OCI-LY1 (cell line): Measurements from ENCODE around the gene ACTR3.

Source experiments
- H2AFZ ChIP-seq: fragments of 200-600 bp; sonication (generic), shearing (Covaris generic); 2 replicates; pipeline ENCODE4 v1.6.0; 2014; ENCODE audit warnings: antibody characterized with exemption, mild to moderate bottlenecking, low read length
- H3F3A ChIP-seq: fragments of 200-600 bp; sonication (generic), shearing (Covaris generic); 2 replicates; pipeline ENCODE4 v1.6.0; 2014; ENCODE audit warnings: mild to moderate bottlenecking, antibody characterized with exemption, low read length, moderate library complexity; ENCODE audit not compliant: insufficient read depth
- H3K27ac ChIP-seq: fragments of 200-600 bp; sonication (generic); 2 replicates; pipeline ENCODE4 v1.5.1; 2014; ENCODE audit warnings: low read length, mixed run types, mild to moderate bottlenecking, low read depth; ENCODE audit not compliant: poor library complexity, severe bottlenecking
- H3K27me3 ChIP-seq: fragments of 200-600 bp; sonication (generic); 2 replicates; pipeline ENCODE4 v1.6.0; 2014; ENCODE audit warnings: antibody characterized with exemption, mild to moderate bottlenecking, low read length, moderate library complexity; ENCODE audit not compliant: insufficient read depth
- H3K36me3 ChIP-seq: fragments of 200-600 bp; sonication (generic); 2 replicates; pipeline ENCODE4 v1.6.1; 2014; ENCODE audit warnings: mild to moderate bottlenecking, antibody characterized with exemption, low read length, moderate library complexity, mixed read lengths; ENCODE audit not compliant: insufficient read depth
- H3K4me1 ChIP-seq: fragments of 200-600 bp; sonication (generic); 2 replicates; pipeline ENCODE4 v1.5.1; 2014; ENCODE audit warnings: mild to moderate bottlenecking, low read length, moderate library complexity; ENCODE audit not compliant: insufficient read depth, severe bottlenecking
- H3K4me2 ChIP-seq: fragments of 200-600 bp; sonication (generic), shearing (Covaris generic); 2 replicates; pipeline ENCODE4 v1.6.1; 2014; ENCODE audit warnings: low read length
- H3K4me3 ChIP-seq: fragments of 200-600 bp; sonication (generic); 2 replicates; pipeline ENCODE4 v1.5.1; 2014; ENCODE audit warnings: low read length, low read depth, mild to moderate bottlenecking, mixed read lengths; ENCODE audit not compliant: poor library complexity, severe bottlenecking
- H3K79me2 ChIP-seq: fragments of 200-600 bp; shearing (Covaris generic); 2 replicates; pipeline ENCODE4 v1.6.1; 2016; ENCODE audit warnings: mixed run types, low read length, mixed read lengths; ENCODE audit not compliant: insufficient read depth
- H3K9ac ChIP-seq: fragments of 200-600 bp; sonication (generic), shearing (Covaris generic); 2 replicates; pipeline ENCODE4 v1.6.1; 2014; ENCODE audit warnings: mild to moderate bottlenecking, low read length, mixed read lengths
- H3K9me2 ChIP-seq: fragments of 200-600 bp; sonication (generic), shearing (Covaris generic); 2 replicates; pipeline ENCODE4 v1.6.1; 2014; ENCODE audit warnings: low read depth, mild to moderate bottlenecking, low read length, mixed read lengths
- H3K9me3 ChIP-seq: fragments of 200-600 bp; shearing (Covaris generic); 2 replicates; pipeline ENCODE4 v1.6.1; 2014; ENCODE audit warnings: low read length, mixed read lengths
- H4K20me1 ChIP-seq: fragments of 200-600 bp; sonication (generic), shearing (Covaris generic); 2 replicates; pipeline ENCODE4 v1.6.0; 2016; ENCODE audit warnings: mild to moderate bottlenecking, low read length; ENCODE audit not compliant: insufficient read depth
- EZH2 ChIP-seq: fragments of 200-600 bp; sonication (generic), shearing (Covaris generic); IDR thresholded peaks from 2 replicates; pipeline ENCODE4 v1.8.0; 2017; ENCODE audit warnings: borderline replicate concordance, mixed run types, mild to moderate bottlenecking, antibody characterized with exemption, low read length, moderate library complexity, mixed read lengths
- TF ChIP-seq, protein P1 (sequence below): fragments of 200-600 bp; sonication (generic), shearing (Covaris generic); IDR thresholded peaks from 2 replicates; pipeline ENCODE4 v1.5.1; 2017; ENCODE audit warnings: mild to moderate bottlenecking, antibody characterized with exemption, low read length, moderate library complexity, mixed read lengths

Gene ACTR3

GRCh38 chr2:113899166-113899565 is 9.3 kb downstream of the ACTR3 start:
- Histone ChIP-seq H3K79me2 (peaks cover 100% of the 10 kb centered on the region), H3F3A (no peaks in the 10 kb centered on the region; the same call in 1 of the 2 replicates), H3K9ac (no peak overlapping the region; the same call in 1 of the 2 replicates), H3K4me2 (peak overlapping the region; percentile 15; the same call in 1 of the 2 replicates), H3K9me3 (peaks cover 2% of the 10 kb centered on the region; the same call in 1 of the 2 replicates), H3K9me2 (no peaks in the 10 kb centered on the region), H3K27ac (no peak overlapping the region), H4K20me1 (peaks cover 6% of the 10 kb centered on the region; the same call in 1 of the 2 replicates), H3K27me3 (no peaks in the 10 kb centered on the region), H3K4me1 (peaks cover 92% of the 10 kb centered on the region), H2AFZ (no peak overlapping the region), H3K36me3 (peaks cover 75% of the 10 kb centered on the region), H3K4me3 (peak overlapping the region; percentile 0)
- TF ChIP-seq EZH2: no peak
- TF ChIP-seq, protein P1, sequence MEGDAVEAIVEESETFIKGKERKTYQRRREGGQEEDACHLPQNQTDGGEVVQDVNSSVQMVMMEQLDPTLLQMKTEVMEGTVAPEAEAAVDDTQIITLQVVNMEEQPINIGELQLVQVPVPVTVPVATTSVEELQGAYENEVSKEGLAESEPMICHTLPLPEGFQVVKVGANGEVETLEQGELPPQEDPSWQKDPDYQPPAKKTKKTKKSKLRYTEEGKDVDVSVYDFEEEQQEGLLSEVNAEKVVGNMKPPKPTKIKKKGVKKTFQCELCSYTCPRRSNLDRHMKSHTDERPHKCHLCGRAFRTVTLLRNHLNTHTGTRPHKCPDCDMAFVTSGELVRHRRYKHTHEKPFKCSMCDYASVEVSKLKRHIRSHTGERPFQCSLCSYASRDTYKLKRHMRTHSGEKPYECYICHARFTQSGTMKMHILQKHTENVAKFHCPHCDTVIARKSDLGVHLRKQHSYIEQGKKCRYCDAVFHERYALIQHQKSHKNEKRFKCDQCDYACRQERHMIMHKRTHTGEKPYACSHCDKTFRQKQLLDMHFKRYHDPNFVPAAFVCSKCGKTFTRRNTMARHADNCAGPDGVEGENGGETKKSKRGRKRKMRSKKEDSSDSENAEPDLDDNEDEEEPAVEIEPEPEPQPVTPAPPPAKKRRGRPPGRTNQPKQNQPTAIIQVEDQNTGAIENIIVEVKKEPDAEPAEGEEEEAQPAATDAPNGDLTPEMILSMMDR: no peak

DNA sequence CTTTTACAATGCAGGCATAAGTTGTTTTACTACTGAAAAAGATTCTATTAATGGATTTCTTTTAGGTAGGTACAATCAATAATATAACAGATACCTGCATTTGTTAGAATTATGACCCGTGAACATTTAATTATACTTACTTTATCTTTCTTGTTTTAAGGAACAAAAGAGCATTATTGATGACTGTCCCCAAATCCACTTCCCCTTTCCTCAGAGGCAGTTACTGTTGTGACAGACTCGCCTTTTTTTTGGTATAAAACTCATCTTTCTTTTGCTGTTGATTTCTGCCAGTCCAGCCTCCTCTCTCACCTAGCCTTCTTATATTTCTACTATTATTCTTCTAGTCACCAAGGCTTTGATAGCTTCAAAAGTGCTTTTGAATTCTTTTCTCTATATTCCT is 12.1 kb downstream of the ACTR3 start:
- no peak for TF ChIP-seq EZH2
- TF ChIP-seq, protein P1: no peak
- Histone ChIP-seq H3K4me1 (peaks cover 64% of the 10 kb centered on the region), H2AFZ (no peak overlapping the region), H3K9ac (no peak overlapping the region), H3K36me3 (peaks cover 78% of the 10 kb centered on the region), H3K27ac (peak overlapping the region; percentile 50), H4K20me1 (peaks cover 8% of the 10 kb centered on the region; the same call in 1 of the 2 replicates), H3K4me2 (peak overlapping the region; percentile 39), H3K9me2 (no peaks in the 10 kb centered on the region), H3K79me2 (peaks cover 100% of the 10 kb centered on the region), H3K27me3 (no peaks in the 10 kb centered on the region), H3K9me3 (peaks cover 19% of the 10 kb centered on the region), H3F3A (peaks cover 3% of the 10 kb centered on the region; the same call in 1 of the 2 replicates), H3K4me3 (peak overlapping the region; percentile 1)

DNA sequence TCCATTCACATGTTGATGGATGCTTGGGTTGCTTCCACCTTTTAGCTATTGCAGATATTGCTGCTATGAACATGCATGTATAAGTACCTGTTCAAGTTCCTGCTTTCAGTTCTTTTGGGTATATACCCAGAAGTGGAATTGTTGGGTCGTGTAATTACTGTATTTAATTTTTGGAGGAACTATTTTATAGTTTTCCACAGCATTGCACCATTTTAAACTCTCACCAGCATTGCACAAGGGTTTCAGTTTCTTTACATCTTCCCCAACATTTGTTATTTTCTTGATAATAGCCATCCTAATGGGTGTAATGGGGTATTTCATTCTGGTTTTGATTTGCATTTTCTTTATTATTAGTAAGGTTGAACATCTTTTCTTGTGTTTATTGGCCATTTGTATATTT is 16.0 kb downstream of the ACTR3 start:
- TF ChIP-seq, protein P1: no peak
- no peak for TF ChIP-seq EZH2
- H3K9ac ChIP-seq: no peak overlapping the region
- H3K36me3 ChIP-seq: peaks cover 78% of the 10 kb centered on the region
- no peak overlapping the region for H2AFZ ChIP-seq
- H3K4me3 ChIP-seq: no peak overlapping the region
- H4K20me1 ChIP-seq: peaks cover 7% of the 10 kb centered on the region; the same call in 1 of the 2 replicates
- peaks cover 3% of the 10 kb centered on the region; the same call in 1 of the 2 replicates for H3F3A ChIP-seq
- H3K27ac ChIP-seq: no peak overlapping the region
- H3K4me1 ChIP-seq: peaks cover 59% of the 10 kb centered on the region
- H3K9me2 ChIP-seq: no peaks in the 10 kb centered on the region
- H3K79me2 ChIP-seq: peaks cover 100% of the 10 kb centered on the region
- peaks cover 20% of the 10 kb centered on the region for H3K9me3 ChIP-seq
- no peak overlapping the region for H3K4me2 ChIP-seq
- H3K27me3 ChIP-seq: no peaks in the 10 kb centered on the region
